Astrocyte (in vitro differentiated cells and primary cell): ENCODE results near the gene STK24. TPM values are rescaled to one million over a fixed set of nuclear protein-coding genes. Genes with fewer than 3 reads are reported as not detected.

Experiments
- DNase-seq: peaks from one replicate; pipeline ENCODE4 v3.0.0-alpha.2; 2010; ENCODE audit warnings: low read depth
- FAIRE-seq: peaks from 2 replicates; lab custom pipeline; 2011; peaks lifted over from hg19 to GRCh38; lab: Jason Lieb, UNC
- H2AFZ ChIP-seq: 2 replicates; pipeline ENCODE4 v1.6.0; 2012; ENCODE audit warnings: low read depth, low read length, inconsistent platforms
- H3K27ac ChIP-seq: 2 replicates; pipeline ENCODE4 v1.5.1; 2011; ENCODE audit warnings: low read depth, low read length, inconsistent platforms
- H3K27me3 ChIP-seq: 2 replicates; pipeline ENCODE4 v1.6.0; 2011; ENCODE audit warnings: low read length, inconsistent platforms; ENCODE audit not compliant: insufficient read depth
- H3K36me3 ChIP-seq: 2 replicates; pipeline ENCODE4 v1.5.1; 2011; ENCODE audit warnings: low read length, inconsistent platforms; ENCODE audit not compliant: insufficient read depth
- H3K4me1 ChIP-seq: 2 replicates; pipeline ENCODE4 v1.5.1; 2011; ENCODE audit warnings: low read length, inconsistent platforms; ENCODE audit not compliant: insufficient read depth
- H3K4me2 ChIP-seq: 2 replicates; pipeline ENCODE4 v1.6.0; 2012; ENCODE audit warnings: low read length, inconsistent platforms
- H3K4me3 ChIP-seq: 2 replicates; pipeline ENCODE4 v1.5.1; 2011; ENCODE audit warnings: low read depth, mild to moderate bottlenecking, low read length, inconsistent platforms; ENCODE audit not compliant: insufficient read depth
- H3K79me2 ChIP-seq: 2 replicates; pipeline ENCODE4 v1.6.0; 2012; ENCODE audit warnings: mild to moderate bottlenecking, low read length, inconsistent platforms; ENCODE audit not compliant: insufficient read depth
- H3K9ac ChIP-seq: 2 replicates; pipeline ENCODE4 v1.6.0; 2012; ENCODE audit warnings: mild to moderate bottlenecking, low read length, inconsistent platforms
- H3K9me3 ChIP-seq: 2 replicates; pipeline ENCODE4 v1.5.1; 2012; ENCODE audit warnings: low read depth, mild to moderate bottlenecking, low read length, inconsistent platforms; ENCODE audit not compliant: insufficient read depth
- H4K20me1 ChIP-seq: 2 replicates; pipeline ENCODE4 v1.6.0; 2012; ENCODE audit warnings: low read length, inconsistent platforms; ENCODE audit not compliant: insufficient read depth
- H3K27ac Mint-ChIP-seq: one replicate; pipeline ENCODE4 v1.8.0; 2021; ENCODE audit warnings: mild to moderate bottlenecking, mixed read lengths; ENCODE audit not compliant: unreplicated experiment
- H3K27me3 Mint-ChIP-seq: one replicate; pipeline ENCODE4 v1.8.0; 2021; ENCODE audit warnings: low read depth, mixed read lengths; ENCODE audit not compliant: unreplicated experiment
- H3K36me3 Mint-ChIP-seq: one replicate; pipeline ENCODE4 v1.8.0; 2021; ENCODE audit warnings: low read depth, mixed read lengths; ENCODE audit not compliant: unreplicated experiment
- H3K4me1 Mint-ChIP-seq: one replicate; pipeline ENCODE4 v1.8.0; 2021; ENCODE audit warnings: low read depth, mixed read lengths; ENCODE audit not compliant: unreplicated experiment
- H3K4me3 Mint-ChIP-seq: one replicate; pipeline ENCODE4 v1.8.0; 2021; ENCODE audit warnings: mild to moderate bottlenecking, moderate library complexity, mixed read lengths; ENCODE audit not compliant: unreplicated experiment
- H3K9me3 Mint-ChIP-seq: one replicate; pipeline ENCODE4 v1.8.0; 2021; ENCODE audit warnings: mild to moderate bottlenecking, mixed read lengths; ENCODE audit not compliant: unreplicated experiment
- EZH2 ChIP-seq: IDR thresholded peaks from 2 replicates; pipeline ENCODE4 v1.6.1; 2012; ENCODE audit warnings: mild to moderate bottlenecking, low read length, inconsistent platforms; ENCODE audit not compliant: insufficient read depth
- total RNA-seq: library from RNA; stranded (reverse); gene quantifications from 2 replicates; pipeline ENCODE4 v1.2.1, GENCODE V29; 2021
- TF ChIP-seq, protein P1 (sequence below): IDR thresholded peaks from 2 replicates; pipeline ENCODE4 v1.5.1; 2011; ENCODE audit warnings: low read depth, mild to moderate bottlenecking, inconsistent platforms, low read length, moderate library complexity; ENCODE audit not compliant: insufficient read depth

The STK24 gene
- total RNA-seq, 1 donor from 2014 or later = 96.1 TPM

DNA sequence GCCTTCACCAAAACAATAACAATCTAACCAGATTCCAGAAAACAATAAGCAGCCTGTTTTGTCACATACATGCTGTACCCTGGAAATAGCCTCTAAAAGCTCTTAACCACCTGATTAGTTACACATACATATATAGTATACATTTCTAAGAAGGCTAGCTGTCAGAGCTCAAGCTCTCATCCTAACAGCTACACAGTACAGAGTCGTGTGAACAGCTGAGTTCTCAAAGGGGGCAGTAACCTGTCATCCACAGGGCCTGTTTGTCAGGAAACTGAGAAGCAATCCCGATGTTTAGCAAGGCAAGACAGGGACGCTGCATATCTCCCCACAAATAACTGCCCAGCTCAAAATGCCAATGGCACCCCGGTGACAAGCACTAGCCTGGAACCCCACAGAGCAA, 56.9 kb downstream of the STK24 start:
- H3K4me3 Mint-ChIP-seq = no peak overlapping the region
- H3K27me3 ChIP-seq = no peaks in the 10 kb centered on the region
- no peak for FAIRE-seq
- peaks cover 80% of the 10 kb centered on the region for H4K20me1 ChIP-seq
- peaks cover 2% of the 10 kb centered on the region for H3K36me3 ChIP-seq
- no peak overlapping the region for H3K4me3 ChIP-seq
- H3K36me3 Mint-ChIP-seq = peaks cover 6% of the 10 kb centered on the region
- no peaks in the 10 kb centered on the region for H3K9me3 Mint-ChIP-seq
- no peak for DNase-seq
- H3K4me2 ChIP-seq = no peak overlapping the region
- peaks cover 94% of the 10 kb centered on the region for H3K79me2 ChIP-seq
- H3K27ac Mint-ChIP-seq = peak overlapping the region; percentile 20
- peaks cover 45% of the 10 kb centered on the region for H3K4me1 Mint-ChIP-seq
- H3K4me1 ChIP-seq = no peaks in the 10 kb centered on the region
- no peaks in the 10 kb centered on the region for H3K27me3 Mint-ChIP-seq
- TF ChIP-seq, protein P1, sequence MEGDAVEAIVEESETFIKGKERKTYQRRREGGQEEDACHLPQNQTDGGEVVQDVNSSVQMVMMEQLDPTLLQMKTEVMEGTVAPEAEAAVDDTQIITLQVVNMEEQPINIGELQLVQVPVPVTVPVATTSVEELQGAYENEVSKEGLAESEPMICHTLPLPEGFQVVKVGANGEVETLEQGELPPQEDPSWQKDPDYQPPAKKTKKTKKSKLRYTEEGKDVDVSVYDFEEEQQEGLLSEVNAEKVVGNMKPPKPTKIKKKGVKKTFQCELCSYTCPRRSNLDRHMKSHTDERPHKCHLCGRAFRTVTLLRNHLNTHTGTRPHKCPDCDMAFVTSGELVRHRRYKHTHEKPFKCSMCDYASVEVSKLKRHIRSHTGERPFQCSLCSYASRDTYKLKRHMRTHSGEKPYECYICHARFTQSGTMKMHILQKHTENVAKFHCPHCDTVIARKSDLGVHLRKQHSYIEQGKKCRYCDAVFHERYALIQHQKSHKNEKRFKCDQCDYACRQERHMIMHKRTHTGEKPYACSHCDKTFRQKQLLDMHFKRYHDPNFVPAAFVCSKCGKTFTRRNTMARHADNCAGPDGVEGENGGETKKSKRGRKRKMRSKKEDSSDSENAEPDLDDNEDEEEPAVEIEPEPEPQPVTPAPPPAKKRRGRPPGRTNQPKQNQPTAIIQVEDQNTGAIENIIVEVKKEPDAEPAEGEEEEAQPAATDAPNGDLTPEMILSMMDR = no peak
- no peak for TF ChIP-seq EZH2
- H3K9ac ChIP-seq = no peak overlapping the region
- no peaks in the 10 kb centered on the region for H3K9me3 ChIP-seq
- H3K27ac ChIP-seq = no peak overlapping the region
- H2AFZ ChIP-seq = no peak overlapping the region

- Histone ChIP-seq H4K20me1 (peaks cover 75% of the 10 kb centered on the region), H3K27me3 (no peaks in the 10 kb centered on the region), H3K4me1 (no peaks in the 10 kb centered on the region), H3K9me3 (no peaks in the 10 kb centered on the region), H3K9ac (no peak overlapping the region), H2AFZ (no peak overlapping the region), H3K4me3 (no peak overlapping the region), H3K79me2 (peaks cover 87% of the 10 kb centered on the region), H3K27ac (no peak overlapping the region), H3K36me3 (peaks cover 2% of the 10 kb centered on the region), H3K4me2 (no peak overlapping the region)
- DNase-seq (no peak), FAIRE-seq (no peak)
- H3K36me3 Mint-ChIP-seq = peaks cover 4% of the 10 kb centered on the region
- peaks cover 28% of the 10 kb centered on the region for H3K4me1 Mint-ChIP-seq
- no peaks in the 10 kb centered on the region for H3K9me3 Mint-ChIP-seq
- H3K4me3 Mint-ChIP-seq = no peak overlapping the region
- no peak overlapping the region for H3K27ac Mint-ChIP-seq
- no peaks in the 10 kb centered on the region for H3K27me3 Mint-ChIP-seq
- no peak for TF ChIP-seq EZH2
- TF ChIP-seq, protein P1 = no peak
Observed at GRCh38 chr13:98517576-98518310, 59.2 kb downstream of the STK24 start.

DNA sequence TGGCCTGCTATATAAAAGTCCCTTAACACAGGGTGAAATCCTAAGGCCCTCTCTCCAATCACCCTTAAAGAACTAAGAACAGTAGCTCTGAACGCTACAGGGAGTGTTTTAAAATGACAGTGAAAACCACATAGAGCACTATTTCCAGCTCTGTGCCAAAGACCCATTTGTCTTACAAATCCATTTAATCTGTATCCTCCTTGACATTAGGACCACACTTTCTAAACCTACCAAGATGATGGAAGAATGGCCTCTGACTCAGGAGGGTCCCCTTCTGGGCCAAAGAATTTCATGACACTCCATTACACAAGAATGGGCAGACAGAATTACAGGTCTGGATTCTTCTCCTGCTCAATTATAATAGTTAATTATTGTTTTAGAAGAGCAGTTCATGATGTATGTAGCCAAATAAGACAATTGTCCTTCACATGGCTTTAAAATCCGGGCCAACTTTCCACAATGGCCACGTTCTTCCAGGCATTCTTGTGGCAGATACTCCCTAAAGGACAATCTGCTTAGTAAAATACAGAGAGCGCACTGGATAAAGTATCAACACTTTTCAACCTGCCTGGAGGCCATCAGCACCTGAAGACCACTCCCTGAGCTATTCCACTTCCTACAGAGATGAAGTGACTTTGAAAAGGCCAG, 61.0 kb downstream of the STK24 start:
- H3K9me3 ChIP-seq = no peaks in the 10 kb centered on the region
- TF ChIP-seq, protein P1 = no peak
- no peak for TF ChIP-seq EZH2
- H3K4me2 ChIP-seq = no peak overlapping the region
- H3K4me1 ChIP-seq = no peaks in the 10 kb centered on the region
- Mint-ChIP-seq H3K27ac (peak overlapping the region; percentile 16), H3K36me3 (peaks cover 12% of the 10 kb centered on the region), H3K4me3 (no peak overlapping the region), H3K27me3 (no peaks in the 10 kb centered on the region), H3K9me3 (no peaks in the 10 kb centered on the region), H3K4me1 (peaks cover 11% of the 10 kb centered on the region)
- H3K27me3 ChIP-seq = no peaks in the 10 kb centered on the region
- H3K79me2 ChIP-seq = peaks cover 87% of the 10 kb centered on the region
- H2AFZ ChIP-seq = no peak overlapping the region
- DNase-seq (peak; percentile 57), FAIRE-seq (no peak)
- no peak overlapping the region for H3K4me3 ChIP-seq
- H4K20me1 ChIP-seq = peaks cover 57% of the 10 kb centered on the region
- H3K36me3 ChIP-seq = peaks cover 2% of the 10 kb centered on the region
- H3K9ac ChIP-seq = no peak overlapping the region
- no peak overlapping the region for H3K27ac ChIP-seq
